Skin epidermis (tissue), 12 donors: ENCODE results near the gene METTL26.
A peak's percentile ranks its signal among the peaks of the same experiment; 100 is the strongest.

Experiments
- H3K27ac ChIP-seq, 21 experiments: fragments of 200-600 bp; sonication (generic) in 11 of 21; one replicate each; pipeline ENCODE4 v1.5.0; 2020; ENCODE audit warnings: mild to moderate bottlenecking in 3 of 21, inconsistent platforms in 2 of 21, moderate library complexity in 2 of 21
- H3K4me3 ChIP-seq, 7 experiments: fragments of 200-600 bp; sonication (generic) in 2 of 7; one replicate each; pipeline ENCODE4 v1.5.0; 2020; ENCODE audit warnings: inconsistent platforms in 2 of 7, mild to moderate bottlenecking in 2 of 7, moderate library complexity in 1 of 7

The METTL26 gene

GRCh38 chr16:643050-643368, 6.9 kb upstream of the METTL26 start:
- peak overlapping the region in 13 of 21 experiments; percentile 16 to 82 (median 72) for H3K27ac ChIP-seq
- H3K4me3 ChIP-seq, result peak overlapping the region in 4 of 7 experiments; percentile 52 to 83 (median 77)

- peak overlapping the region in 19 of 21 experiments; percentile 16 to 82 (median 67) for H3K27ac ChIP-seq
- peak overlapping the region; percentile 52 to 83 (median 71) for H3K4me3 ChIP-seq
Observed at GRCh38 chr16:642189-643049, 6.3 kb upstream of the METTL26 start.

GRCh38 chr16:641326-642188, 5.5 kb upstream of the METTL26 start, which contains the start of gene MCRIP2:
TSS of gene MCRIP2 (plus strand) at chr16:641828. CDS start at chr16:641992, 164 bp downstream.
- H3K27ac ChIP-seq, result peak within 1 kb of the TSS in 20 of 21 experiments; percentile 16 to 82 (median 70)
- H3K4me3 ChIP-seq, result peak within 1 kb of the TSS; percentile 52 to 83 (median 71)

GRCh38 chr16:640614-641013, 4.5 kb upstream of the METTL26 start:
- H3K27ac ChIP-seq, result no peak overlapping the region
- H3K4me3 ChIP-seq, result no peak overlapping the region

- no peak overlapping the region for H3K27ac ChIP-seq
- H3K4me3 ChIP-seq, result no peak overlapping the region
Observed at GRCh38 chr16:638836-639235, 2.7 kb upstream of the METTL26 start.

- H3K27ac ChIP-seq, result peak overlapping the region in 1 of 21 experiments; percentile 37
- H3K4me3 ChIP-seq, result no peak overlapping the region
Observed at GRCh38 chr16:638034-638543, 2.0 kb upstream of the METTL26 start.

GRCh38 chr16:637081-638018, 1.2 kb upstream of the METTL26 start:
- H3K27ac ChIP-seq, result peak overlapping the region in 18 of 21 experiments; percentile 77 to 95 (median 88)
- peak overlapping the region; percentile 62 to 90 (median 73) for H3K4me3 ChIP-seq

GRCh38 chr16:635573-636205, 416 bp downstream of the METTL26 start:
- Histone ChIP-seq H3K27ac (peak overlapping the region; percentile 30 to 95 (median 88)), H3K4me3 (peak overlapping the region; percentile 62 to 90 (median 73))

GRCh38 chr16:634996-635395, 1.1 kb downstream of the METTL26 start:
- Histone ChIP-seq H3K27ac (peak overlapping the region in 3 of 21 experiments; percentile 86 to 94 (median 92)), H3K4me3 (peak overlapping the region in 5 of 7 experiments; percentile 62 to 90 (median 73))

- no peak overlapping the region for H3K27ac ChIP-seq
- no peak overlapping the region for H3K4me3 ChIP-seq
Observed at GRCh38 chr16:634051-634670, 1.9 kb downstream of the METTL26 start.

GRCh38 chr16:633336-634050, 2.6 kb downstream of the METTL26 start:
- no peak overlapping the region for H3K4me3 ChIP-seq
- no peak overlapping the region for H3K27ac ChIP-seq

GRCh38 chr16:632486-633335, 3.4 kb downstream of the METTL26 start:
- Histone ChIP-seq H3K4me3 (no peak overlapping the region), H3K27ac (no peak overlapping the region)

GRCh38 chr16:631808-632358, 4.2 kb downstream of the METTL26 start:
- no peak overlapping the region for H3K27ac ChIP-seq
- no peak overlapping the region for H3K4me3 ChIP-seq

GRCh38 chr16:630815-631405, 5.2 kb downstream of the METTL26 start, which contains the start of gene WFIKKN1:
TSS of gene WFIKKN1 (plus strand) at chr16:630985. CDS start at chr16:631254, 269 bp downstream.
- Histone ChIP-seq H3K27ac (peak within 1 kb of the TSS in 2 of 21 experiments; percentile 18 to 33), H3K4me3 (no peak within 1 kb of the TSS)

- H3K4me3 ChIP-seq, result no peak overlapping the region
Observed at GRCh38 chr16:630249-630814, 5.8 kb downstream of the METTL26 start.

More at GRCh38 chr16:630249-630814, 5.8 kb downstream of the METTL26 start:
- H3K27ac ChIP-seq, result peak overlapping the region in 1 of 21 experiments; percentile 33
